Measurements from ENCODE around the gene GNPTG. TPM values are rescaled to one million over a fixed set of nuclear protein-coding genes. Genes with fewer than 3 reads are reported as not detected.

GNPTG gene
- total and polyA plus RNA-seq, 9 of the 15 experiments (the other 6 are each of a cell fraction or from before 2014, with no cell fraction given), result 0.69 to 33.3 (median 13.6) TPM

GRCh38 chr16:1355591-1355990 lies 3.9 kb downstream of the GNPTG start:
- Histone ChIP-seq H3K27me3 (ENCODE audit: control insufficient read depth in 2 of 2, insufficient read depth in 2 of 2, low read length in 2 of 2) (no peaks in the 10 kb centered on the region), H3K4me2 (ENCODE audit: insufficient read depth, low read length) (no peak overlapping the region), H3K79me2 (ENCODE audit: control insufficient read depth, insufficient read depth, low read length) (peaks cover 48% of the 10 kb centered on the region), H3K9me1 (ENCODE audit: control insufficient read depth, insufficient read depth, low read length) (no peaks in the 10 kb centered on the region), H3K4me3 (no peak overlapping the region), H4K20me1 (replicated peaks; ENCODE audit: control insufficient read depth, insufficient read depth, low read length) (peaks cover 4% of the 10 kb centered on the region), H3K9me3 (replicated peaks; ENCODE audit: control insufficient read depth, insufficient read depth, low read depth, low read length) (no peaks in the 10 kb centered on the region), H3K4me1 (replicated peaks in 1 of 2; ENCODE audit: control insufficient read depth in 2 of 2, insufficient read depth in 2 of 2, low read length in 2 of 2) (peaks cover 4 to 71% of the 10 kb centered on the region in 2 experiments; a peak in 3 of 5 replicates), H2AFZ (ENCODE audit: low read depth, low read length) (no peak overlapping the region), H3K27ac (ENCODE audit: extremely low read depth, low read depth, low read length) (no peak overlapping the region), H3K36me3 (ENCODE audit: control insufficient read depth, insufficient read depth, low read length) (peaks cover 9% of the 10 kb centered on the region; the same call in 2 of the 3 replicates), H3K9ac (ENCODE audit: insufficient read depth in 1 of 2, low read depth in 2 of 2, low read length in 2 of 2) (peak overlapping the region in 1 of 2 experiments; percentile 78; a peak in 1 of 4 replicates)
- no TSS peak for BruUV-seq (replicated peaks)
- WGBS (ENCODE audit: insufficient coverage, low coverage, missing lambda C conversion rate), result 85% methylated on average over 8 of the region's 15 CpGs
- no peak for FAIRE-seq
- intact Hi-C loops (cut with micrococcal nuclease), result no loop called here
- no peak for ATAC-seq
- DNase-seq (ENCODE audit: extremely low read depth in 1 of 4, low spot score in 3 of 4), result no peak
- CTCF ChIA-PET (ENCODE audit: low intra/inter-chr PET ratio), result no interaction called here
- in situ Hi-C loops (cut with MboI), result no loop called here
- POLR2A ChIA-PET, result interaction anchor here (0.9 to 1.0 kb wide), 2 partner anchors 8 to 23 kb away, joined by 3 to 4 read pairs; no protein-coding TSS in a partner anchor
- TF ChIP-seq RNF219 (CRISPR knock-in tag; IDR thresholded peaks at IDR 0.05), result no peak
- no peak for TF ChIP-seq ZNF589 (CRISPR knock-in tag; IDR thresholded peaks at IDR 0.05; ENCODE audit: low read depth)
- TF ChIP-seq NBN (IDR thresholded peaks at IDR 0.05; ENCODE audit: low read depth), result no peak
- TF ChIP-seq MXI1 (IDR thresholded peaks at IDR 0.05; ENCODE audit: low read depth, low read length), result no peak
